PC-3 (cell line): ENCODE results near the gene DRD3.

Experiments used
- CTCF ChIP-seq: fragments of 300-600 bp; sonication (generic); conservative IDR thresholded peaks from 2 replicates; pipeline ENCODE4 v1.5.1; 2017; ENCODE audit warnings: antibody characterized with exemption, low read depth, mild to moderate bottlenecking, low read length
- EZH2 ChIP-seq: fragments of 300-600 bp; sonication (generic); IDR thresholded peaks from one replicate; pipeline ENCODE4 v1.6.1; 2017; ENCODE audit warnings: antibody characterized with exemption, mild to moderate bottlenecking, low read length; ENCODE audit not compliant: unreplicated experiment
- EZH2phosphoT487 ChIP-seq: fragments of 300-600 bp; sonication (generic); IDR thresholded peaks from 2 replicates; pipeline ENCODE4 v1.6.1; 2018; ENCODE audit warnings: mild to moderate bottlenecking, antibody characterized with exemption, low read length, borderline replicate concordance

- TF ChIP-seq CTCF (no peak), EZH2phosphoT487 (no peak), EZH2 (no peak)
These were observed 34.4 kb upstream of the DRD3 start for GRCh38 chr3:114213292-114213626.
